ENCODE results near the gene APBB2.

The APBB2 gene

DNA sequence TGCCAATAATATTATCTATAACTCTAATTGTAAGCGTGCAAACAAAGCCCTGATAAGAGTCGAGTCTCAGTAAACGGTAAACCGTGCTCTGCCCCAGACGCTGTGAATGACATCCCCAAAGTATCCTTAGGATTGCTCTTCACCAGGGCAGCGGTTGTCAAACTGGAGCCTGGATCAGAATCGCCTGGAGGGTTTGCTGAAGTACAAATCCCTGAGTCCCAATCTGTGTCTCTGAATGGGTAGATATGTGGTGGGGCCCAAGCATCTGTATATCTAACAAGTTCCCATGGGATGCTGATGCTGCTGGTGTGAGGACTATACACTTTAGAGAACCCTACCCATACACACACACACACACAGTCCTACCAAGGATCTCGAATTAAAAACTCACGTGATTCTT, 813 bp upstream of the APBB2 start:
- DNase-seq = peak in 1 of 2 experiments; percentile 23

DNA sequence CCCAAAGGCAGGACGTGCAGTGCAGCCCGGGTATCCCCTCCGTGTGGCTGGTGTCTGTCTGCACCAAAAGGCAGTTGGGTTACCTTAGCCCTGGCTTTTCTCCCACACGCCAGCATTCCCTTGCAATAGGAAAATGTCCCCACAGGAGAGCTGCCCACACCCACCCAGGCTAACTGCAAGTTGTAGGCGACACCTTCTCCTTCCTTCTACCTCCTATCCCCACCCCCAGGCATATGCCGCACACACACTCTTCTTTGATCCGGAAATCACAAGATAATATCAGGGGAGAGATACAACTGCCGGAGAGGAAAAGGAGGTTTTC, 444 bp upstream of the APBB2 start:
- no peak for DNase-seq

DNA sequence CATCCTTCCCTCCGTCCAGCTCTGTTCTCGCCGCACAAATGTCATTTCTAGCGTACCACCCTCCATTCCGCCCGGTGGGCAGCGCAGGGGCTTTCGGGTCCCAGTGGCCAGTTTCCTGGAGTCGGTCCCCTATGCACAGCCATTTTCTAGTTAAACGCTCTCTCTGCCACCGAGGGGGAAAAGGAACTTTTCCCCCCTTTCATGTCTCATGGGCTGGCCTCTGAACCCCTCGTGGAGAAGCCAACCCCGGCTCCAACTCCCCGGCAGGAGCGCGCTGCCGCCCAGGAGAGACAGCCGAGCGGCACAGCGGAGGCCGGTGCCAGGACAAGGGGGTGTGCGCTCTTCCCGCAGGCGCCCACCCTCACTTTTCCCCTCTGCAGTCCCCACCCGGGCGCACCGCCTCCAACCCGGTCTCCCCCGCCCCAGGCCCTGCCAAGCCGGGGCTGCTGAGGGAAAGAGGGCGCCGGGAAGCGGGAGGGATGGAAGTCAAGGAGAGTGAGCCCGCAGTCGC, 662 bp downstream of the APBB2 start:
- DNase-seq = peak in 1 of 2 experiments; percentile 37

DNA sequence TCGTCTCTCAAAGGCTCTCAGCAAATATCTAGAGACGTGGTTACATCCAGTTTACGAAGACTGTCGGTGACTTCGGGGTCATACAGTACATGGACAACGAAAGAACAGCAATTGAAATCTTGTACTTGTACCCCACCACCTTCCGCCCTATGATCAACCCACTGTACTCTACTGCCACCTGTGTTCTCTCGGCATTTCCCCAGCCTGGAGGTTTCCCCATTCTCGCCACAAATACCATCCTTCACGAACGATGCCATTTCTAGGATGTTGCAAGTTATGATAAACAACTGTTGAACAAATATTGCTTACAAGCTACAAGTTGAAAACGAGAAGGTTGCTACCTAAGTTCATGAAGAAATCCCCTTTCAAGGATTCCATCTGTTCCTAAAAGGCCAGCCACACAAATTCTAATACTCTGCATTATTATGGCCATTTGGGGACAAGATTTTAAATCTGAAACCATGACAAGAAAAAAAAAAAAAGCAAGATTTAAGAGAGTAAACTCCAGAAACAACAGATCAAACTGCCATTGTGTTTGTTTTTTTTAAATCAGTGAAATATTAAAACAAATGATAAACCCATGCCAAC, 1.6 kb downstream of the APBB2 start:
- peak; percentile 58 to 66 for DNase-seq

DNA sequence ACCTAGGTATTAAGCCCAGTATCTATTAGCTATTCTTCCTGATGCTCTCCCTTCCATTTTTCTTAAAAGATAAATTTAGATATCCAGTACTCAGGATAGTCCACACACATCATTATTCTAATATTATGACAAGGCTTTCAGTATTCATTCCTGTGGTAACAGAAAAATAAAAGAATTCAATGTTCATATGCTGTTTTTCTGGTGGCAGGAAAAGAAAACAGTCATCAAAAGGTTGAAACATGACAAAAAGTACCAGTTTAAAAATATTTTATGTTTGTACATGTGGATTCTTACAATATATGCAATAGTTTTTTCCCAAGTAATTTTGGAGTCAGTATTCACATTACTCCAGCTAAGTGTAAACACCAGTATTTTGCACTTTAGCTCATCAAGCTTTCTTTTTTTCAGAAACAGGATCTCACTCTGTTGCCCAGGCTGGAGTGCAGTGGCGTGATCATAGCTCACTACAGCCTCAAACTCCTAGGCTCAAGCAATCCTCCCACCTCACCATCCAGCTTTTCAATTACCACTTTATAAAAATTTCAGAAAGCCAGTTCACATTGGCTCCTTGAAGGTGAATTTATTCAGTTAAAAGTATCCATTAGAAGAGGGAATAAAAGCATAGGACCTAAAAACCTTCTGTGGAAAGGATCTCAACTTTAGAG, 2.3 kb downstream of the APBB2 start:
- no peak for DNase-seq

DNA sequence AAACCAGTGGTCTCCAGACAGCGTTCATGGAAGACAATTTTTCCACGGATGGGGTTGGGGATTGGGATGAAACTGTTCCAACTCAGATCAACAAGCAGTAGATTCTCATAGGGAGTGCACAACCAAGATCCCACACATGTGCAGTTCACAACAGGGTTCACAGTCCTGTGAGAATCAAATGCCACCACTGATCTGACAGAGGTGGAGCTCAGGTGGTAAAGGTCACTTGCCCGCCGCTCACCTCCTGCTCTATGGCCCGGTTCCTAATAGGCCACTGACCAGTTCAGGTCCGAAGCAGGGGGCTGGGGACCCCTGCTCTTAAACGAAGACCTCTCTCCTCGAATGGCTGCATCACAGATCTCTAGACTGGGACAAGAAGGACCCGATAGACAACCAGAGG, 4.4 kb downstream of the APBB2 start:
- no peak for DNase-seq

DNA sequence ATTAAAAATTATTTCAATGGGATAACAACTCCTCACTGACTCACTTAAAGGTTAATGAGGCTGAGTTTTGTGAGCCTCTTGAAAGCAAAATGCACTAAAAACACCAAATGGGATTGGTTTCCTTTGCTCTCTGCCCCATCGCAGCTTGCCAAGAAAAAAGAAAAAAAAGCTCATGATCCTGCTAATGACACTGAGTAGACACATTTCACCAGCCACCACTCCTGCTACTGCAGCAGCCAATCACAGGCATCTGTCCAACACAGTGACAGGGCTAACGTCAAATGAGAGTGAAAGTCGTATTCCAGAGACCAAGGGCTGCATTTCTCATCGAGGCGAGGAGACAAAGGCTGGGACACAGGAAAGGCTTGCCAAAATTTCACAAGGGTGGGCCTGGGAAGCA, 5.2 kb downstream of the APBB2 start:
- no peak for DNase-seq

DNA sequence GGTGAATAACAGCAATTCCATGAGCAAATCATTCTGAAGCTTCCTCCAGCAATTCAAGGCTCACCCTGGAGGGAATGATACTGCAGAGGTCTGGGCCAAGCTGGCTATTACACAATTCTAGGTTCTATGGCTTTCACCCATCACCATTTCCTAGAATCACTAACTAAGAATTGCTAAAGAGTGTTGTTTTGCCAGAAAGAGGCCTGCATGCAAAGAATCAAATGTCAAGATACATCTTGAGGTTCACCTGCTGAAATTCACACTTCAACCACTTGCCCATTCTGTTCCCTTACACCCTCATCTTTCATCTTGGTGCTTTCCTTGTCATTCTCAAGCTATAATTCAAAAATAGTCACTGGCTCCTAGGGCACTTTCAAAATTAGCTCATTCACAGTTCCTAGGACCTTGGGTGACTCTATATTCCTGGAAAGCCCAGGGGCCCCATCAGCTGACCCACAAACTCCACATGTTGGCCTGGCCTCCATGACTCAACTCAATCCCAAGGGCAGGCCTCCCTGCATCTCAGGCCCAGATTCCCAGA, 7.0 kb downstream of the APBB2 start:
- DNase-seq = no peak

DNA sequence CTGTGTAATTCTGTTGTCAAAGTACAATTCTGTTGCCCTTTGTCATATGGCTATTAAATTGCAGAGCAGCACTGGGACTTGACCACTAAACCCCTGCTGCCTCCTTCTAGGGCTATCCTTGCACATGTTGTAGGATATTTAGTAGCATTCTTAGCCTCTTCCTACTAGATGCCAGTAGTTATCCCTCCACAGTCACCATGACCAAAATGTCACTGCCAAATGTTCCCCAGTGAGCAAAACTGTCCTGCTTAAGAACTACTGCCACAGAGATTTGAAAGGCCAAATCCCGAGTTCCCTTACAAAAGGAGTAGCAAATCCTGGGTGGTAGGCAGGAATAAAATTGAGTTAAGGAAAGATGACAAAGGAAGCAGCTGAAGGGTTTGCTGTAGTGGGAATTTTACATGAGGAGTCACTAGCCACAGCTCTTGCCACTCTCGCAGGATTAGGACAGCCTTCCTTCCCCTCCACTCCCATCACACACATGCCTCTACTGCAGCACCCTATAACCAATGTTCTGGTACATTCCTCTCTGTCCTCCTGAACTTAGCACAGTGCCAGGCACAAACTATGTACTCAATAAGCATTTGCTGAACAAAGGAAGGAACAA, 8.4 kb downstream of the APBB2 start:
- no peak for DNase-seq

DNA sequence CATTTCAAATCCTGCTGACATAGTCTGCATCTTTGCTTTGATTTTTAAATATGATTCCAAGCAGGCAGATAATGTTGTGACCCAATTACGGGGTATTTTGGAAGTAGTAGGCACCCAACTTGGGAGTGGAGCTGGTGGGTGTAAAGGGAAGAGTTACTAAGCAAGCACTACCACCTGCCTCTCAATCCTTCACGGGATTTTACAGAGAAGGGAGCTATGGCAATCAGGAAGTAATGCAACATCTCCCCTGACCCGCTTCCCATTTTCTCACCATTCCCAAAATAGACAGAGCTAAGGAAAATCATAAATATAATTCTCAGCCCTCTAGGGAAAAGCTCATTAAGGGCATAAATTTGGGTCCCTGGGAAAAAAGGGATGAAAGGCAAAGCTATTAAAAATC, 9.2 kb downstream of the APBB2 start:
- DNase-seq = no peak

DNA sequence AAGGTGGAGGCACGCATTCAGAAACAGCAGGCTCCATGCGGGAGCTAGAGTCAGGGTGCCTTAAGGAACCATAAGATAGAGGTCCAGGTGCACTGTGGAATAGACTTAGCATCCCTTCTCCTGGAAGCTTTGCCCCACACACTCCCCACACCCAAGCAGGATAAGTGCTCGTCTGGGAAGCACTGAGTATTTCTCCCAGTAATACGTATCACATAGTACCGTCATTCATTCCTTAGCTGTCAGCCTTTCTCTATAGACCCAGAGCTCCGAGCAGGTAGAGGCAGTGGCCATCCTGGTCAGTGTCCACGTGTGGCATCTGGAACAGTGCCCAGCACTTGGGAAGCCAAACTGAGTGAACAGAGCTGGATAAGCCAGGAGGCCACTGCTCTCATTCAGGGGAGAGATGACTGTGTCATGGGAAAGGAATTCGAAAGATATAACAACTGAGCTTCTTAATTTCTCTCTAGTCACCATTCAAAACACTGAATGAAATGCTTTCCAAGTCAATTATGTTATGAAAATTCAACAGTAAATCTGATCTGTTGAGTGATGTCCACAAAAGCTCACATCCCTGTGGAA, 9.9 kb downstream of the APBB2 start:
- no peak for DNase-seq

DNA sequence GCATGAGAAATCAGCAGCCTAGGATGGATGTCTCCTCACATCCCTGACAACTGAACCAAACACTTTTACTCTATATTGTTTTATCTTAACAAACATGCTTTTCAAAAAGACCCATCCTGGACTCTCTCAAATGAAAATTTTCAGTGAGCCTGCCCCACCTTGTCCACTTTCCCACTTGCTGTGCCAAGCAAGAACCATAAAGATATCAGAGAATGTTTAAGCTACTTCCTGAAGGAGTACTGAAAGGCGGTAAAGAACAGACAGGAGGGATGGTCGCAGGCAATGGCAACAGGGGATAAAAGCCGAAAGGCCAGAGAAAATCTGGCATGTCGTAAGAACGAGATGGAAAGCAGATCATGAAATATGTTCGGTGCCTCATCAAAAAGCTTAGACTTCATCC, 10.5 kb downstream of the APBB2 start:
- no peak for DNase-seq

DNA sequence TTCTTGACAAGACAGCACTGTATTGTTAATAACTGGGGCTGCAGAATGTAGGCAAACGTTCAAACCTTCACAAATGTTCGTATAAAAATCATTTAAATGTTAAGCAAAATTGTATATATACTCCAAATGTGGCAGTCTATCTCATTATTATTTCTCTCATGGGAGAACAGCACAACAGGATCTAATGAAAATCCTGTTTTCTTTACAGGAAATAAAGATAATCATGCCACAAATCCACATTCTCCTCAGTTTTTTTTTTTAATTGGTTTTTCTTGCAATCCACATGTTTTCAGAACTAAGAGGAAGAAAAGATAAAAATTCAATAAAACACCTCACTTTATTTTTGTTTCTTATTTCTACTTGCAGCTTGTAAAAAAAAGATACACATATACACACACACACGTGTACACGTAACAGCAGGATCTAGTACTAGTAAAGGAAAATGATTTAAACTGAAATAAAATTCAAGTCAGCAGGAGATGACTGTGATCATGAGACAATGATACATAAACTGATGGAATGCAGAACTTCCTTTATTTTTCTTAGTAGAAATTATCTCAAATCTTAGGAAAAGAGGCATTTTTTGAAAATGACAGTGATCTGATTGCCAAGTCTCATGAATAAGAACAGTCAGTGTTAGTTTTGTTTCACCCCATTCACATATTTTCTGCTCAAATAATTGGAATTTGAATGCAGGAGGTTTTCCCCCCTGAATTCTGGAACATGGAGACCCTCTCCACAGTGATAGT, 11.3 kb downstream of the APBB2 start:
- DNase-seq = no peak

DNA sequence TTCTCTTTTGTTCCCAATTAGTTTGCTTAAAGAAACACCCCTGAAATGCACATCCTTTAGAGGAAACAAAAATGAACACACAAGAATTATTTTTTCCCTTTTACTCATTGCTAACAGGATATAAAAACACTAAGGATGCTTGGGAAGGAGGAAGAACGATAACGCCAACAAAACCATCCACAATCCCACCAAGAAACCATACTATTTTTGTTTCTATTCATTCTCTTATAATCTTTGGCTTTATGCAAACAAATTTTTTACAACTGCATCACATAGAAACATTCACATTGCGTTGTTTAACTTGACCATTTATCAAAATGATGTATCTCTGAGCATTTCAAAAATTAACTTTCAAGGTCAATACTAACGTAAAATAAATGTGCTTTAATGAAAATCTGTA, 12.0 kb downstream of the APBB2 start:
- no peak for DNase-seq

DNA sequence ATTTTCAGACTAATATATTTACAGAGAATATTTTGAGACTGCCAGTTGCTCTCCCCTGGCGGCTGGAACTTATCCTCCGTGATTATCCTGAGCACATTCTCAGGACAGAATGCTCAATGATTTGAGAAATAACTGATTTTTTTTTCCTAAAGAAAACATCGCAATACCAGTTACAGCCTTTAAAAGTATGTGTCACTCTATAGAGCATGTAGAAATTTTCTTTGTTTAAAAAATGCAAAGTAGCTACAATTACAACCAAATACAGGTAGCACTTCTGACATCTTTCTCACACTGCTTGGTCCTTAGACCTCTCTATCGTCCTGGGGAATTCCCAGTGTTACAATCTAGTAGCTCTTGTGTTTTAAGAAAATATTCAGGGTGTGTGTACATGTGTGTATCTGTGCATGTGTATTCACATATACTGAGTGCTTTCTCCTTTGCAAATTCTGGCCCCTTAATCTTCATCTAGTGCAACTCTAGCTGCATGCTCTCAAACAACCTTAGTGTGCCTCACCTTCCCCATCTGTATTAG, 13.8 kb downstream of the APBB2 start:
- no peak for DNase-seq

DNA sequence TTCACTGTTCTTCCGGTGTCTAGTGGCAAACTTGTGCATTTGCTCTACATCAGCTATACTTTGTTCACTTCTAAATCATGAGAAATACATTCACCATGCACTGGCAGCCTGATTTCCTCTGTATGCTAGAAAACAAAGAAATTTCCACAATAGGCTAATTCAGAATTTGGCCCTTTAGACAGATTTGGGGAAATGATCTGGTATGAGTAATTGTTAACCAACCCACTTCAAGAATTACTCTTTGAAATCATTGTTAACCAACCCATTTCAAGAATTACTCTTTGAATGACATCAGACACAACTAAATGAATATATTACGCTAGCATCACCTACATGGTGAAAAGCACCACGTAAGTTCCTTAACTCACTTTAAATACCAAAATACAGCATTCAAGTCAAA, 14.6 kb downstream of the APBB2 start:
- DNase-seq = no peak

DNA sequence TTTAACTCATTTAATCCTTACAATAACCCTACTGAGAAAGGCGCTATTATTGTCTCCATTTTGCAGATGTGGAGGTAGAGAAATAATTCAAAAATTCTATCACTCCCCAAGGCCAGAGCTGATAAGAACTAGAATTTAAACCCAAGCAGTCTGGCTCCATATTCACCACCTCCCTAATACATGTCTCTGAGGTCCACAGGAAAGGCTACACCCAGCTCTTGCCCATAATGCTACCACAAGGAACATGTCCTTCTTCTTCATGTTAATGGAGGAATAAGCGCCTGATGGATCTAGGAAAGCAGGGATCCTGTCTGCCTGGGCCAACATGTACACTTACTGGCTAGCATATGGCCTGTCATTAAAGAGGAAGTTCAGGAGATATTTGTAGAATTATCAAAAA, 16.3 kb downstream of the APBB2 start:
- no peak for DNase-seq

DNA sequence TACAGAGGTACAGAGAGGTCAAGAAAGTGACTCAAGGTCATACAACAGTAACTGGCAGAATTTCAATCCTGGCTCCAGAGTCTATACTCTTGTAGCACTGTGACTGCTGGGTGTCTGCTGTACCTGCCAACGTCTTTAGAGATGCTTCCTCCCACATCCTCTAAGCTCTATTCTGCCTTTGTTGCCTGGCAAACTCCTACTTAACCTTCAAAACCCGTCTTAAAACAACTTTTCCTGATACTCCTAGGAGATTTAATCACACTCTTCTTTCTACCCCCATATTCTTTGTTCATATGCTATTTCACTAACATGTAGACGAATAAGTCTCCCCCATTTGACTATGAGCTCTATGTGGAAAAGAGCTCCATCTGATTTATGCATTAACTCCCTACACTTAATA, 16.8 kb downstream of the APBB2 start:
- no peak for DNase-seq

DNA sequence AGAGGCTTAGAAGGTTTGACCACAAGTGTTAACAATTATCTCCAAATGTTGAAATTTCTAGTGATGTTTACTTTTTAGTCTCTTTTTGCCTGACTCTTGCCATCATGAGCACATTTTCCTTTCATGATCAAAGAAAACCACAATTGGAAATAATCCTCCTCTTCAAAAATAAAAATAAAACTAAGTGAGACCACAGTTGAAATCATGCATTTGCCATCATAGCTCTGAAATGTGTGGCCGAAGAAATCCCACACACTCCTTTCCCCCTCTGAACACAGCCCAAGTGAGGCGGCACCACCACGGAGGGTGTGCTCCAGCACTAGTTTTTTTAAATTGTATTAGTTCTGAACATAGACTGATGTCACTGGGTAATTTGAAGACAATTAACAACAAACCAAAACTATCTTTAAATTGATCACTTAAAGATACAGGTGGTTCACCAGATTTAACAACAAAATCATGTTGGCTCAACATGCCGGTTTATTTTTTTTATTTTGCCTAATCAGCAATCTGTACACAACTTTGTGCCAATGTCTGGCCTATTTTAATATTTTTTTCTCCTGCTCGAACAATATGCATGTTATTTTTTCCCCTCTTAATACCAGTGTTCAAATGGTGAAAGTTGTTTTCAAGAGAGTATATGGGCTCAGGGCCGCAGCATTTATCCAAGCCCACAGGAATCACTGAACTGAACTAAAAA, 17.6 kb downstream of the APBB2 start:
- no peak for DNase-seq

DNA sequence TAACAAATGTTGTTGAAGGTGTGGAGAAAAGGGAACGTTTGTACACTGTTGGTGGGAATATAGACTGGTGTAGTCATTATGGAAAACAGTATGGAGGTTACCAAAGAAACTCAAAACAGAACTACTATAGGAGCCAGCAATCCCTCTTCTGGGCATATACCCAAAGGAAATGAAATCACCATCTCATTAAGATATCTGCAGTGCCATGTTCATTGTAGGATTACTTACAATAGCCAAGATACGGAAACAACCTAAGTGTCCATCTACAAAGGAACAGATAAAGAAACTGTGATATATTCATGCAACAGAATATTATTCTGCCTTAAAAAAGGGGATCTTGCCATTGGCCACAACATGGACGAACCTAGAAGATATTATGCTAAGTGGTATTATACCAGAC, 22.2 kb downstream of the APBB2 start:
- no peak for DNase-seq

DNA sequence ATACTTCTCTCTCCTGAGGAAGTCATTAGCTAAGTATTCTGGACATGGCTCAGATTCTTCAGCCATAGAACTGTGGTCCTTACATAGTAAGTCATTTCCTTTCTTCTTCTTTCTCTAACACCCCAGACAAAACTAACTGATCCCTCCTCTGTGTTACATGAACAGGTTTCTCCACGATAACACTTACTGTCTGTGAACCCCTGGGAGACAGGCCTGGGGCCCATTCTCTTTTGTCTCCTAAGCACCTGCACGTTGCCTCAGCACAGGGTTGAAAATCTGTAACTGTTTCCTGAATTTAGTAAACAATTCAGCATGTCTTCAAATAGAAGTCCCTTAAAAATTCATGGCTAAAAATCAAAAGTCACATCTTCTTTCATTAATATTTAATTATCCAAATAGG, 24.7 kb downstream of the APBB2 start:
- DNase-seq = no peak

DNA sequence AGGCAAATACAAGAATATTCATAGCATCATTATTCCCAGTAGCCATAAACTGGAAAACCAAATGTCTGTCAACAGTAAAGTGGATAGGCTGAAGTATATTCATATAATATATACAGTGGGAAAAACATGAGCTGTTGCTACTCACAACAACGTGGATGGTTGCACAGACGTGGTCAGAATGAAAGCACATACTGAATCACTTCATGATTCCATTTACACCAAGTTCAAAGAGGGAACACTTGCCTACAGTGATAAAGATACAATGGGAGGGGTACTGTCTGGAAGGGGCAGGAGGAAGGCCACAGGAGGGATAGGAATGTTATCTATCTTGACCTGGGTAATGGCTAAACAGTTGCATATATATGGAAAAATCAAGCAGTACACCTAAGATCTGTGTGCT, 25.3 kb downstream of the APBB2 start:
- DNase-seq = no peak
